ENCODE measurements around the gene L1TD1. TPM values are rescaled to one million over a fixed set of nuclear protein-coding genes. Genes with fewer than 3 reads are reported as not detected.
A peak's percentile ranks its signal among the peaks of the same experiment; 100 is the strongest.

L1TD1 gene
- total and polyA plus RNA-seq, 2 of the 13 experiments (the other 11 are each of a cell fraction or from before 2014, with no cell fraction given) = not detected

DNA sequence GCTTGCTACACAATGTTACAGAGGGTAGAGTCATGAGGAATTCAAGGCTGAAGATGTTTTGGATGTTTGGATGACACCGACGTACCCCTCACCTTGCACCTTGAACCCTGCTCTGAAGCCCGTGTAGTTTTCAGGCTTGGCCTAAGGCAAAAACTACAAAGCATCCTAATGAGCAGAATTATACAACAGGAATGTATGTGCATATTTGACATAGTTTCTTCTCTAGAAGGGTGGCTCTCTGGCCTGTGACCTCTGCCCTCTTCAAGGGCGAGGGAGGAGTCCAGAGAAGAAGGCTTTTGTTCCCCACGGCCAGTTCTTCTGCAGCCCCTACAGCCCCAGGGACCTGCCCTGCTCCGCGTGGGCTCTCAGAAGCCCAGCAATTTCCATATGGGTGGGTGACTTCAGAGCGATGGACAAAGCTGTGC, 43.3 kb downstream of the L1TD1 start (continued):
- no peak for TF ChIP-seq ZFP36 (IDR thresholded peaks at IDR 0.05; ENCODE audit: borderline replicate concordance, low read depth, low read length, partially characterized antibody)
- peak; percentile 69; the same call in 1 of the 2 replicates for TF ChIP-seq ZNF430 (CRISPR knock-in tag; IDR thresholded peaks at IDR 0.05)
- TF ChIP-seq XBP1 (CRISPR knock-in tag; IDR thresholded peaks at IDR 0.05) = no peak
- TF ChIP-seq, protein P1, sequence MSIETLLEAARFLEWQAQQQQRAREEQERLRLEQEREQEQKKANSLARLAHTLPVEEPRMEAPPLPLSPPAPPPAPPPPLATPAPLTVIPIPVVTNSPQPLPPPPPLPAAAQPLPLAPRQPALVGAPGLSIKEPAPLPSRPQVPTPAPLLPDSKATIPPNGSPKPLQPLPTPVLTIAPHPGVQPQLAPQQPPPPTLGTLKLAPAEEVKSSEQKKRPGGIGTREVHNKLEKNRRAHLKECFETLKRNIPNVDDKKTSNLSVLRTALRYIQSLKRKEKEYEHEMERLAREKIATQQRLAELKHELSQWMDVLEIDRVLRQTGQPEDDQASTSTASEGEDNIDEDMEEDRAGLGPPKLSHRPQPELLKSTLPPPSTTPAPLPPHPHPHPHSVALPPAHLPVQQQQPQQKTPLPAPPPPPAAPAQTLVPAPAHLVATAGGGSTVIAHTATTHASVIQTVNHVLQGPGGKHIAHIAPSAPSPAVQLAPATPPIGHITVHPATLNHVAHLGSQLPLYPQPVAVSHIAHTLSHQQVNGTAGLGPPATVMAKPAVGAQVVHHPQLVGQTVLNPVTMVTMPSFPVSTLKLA (IDR thresholded peaks at IDR 0.05) = no peak
- peak; percentile 76; the same call in 1 of the 2 replicates for TF ChIP-seq MEIS2 (CRISPR knock-in tag; IDR thresholded peaks at IDR 0.05)
- TF ChIP-seq, protein P2, sequence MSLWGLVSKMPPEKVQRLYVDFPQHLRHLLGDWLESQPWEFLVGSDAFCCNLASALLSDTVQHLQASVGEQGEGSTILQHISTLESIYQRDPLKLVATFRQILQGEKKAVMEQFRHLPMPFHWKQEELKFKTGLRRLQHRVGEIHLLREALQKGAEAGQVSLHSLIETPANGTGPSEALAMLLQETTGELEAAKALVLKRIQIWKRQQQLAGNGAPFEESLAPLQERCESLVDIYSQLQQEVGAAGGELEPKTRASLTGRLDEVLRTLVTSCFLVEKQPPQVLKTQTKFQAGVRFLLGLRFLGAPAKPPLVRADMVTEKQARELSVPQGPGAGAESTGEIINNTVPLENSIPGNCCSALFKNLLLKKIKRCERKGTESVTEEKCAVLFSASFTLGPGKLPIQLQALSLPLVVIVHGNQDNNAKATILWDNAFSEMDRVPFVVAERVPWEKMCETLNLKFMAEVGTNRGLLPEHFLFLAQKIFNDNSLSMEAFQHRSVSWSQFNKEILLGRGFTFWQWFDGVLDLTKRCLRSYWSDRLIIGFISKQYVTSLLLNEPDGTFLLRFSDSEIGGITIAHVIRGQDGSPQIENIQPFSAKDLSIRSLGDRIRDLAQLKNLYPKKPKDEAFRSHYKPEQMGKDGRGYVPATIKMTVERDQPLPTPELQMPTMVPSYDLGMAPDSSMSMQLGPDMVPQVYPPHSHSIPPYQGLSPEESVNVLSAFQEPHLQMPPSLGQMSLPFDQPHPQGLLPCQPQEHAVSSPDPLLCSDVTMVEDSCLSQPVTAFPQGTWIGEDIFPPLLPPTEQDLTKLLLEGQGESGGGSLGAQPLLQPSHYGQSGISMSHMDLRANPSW (CRISPR knock-in tag; IDR thresholded peaks at IDR 0.05; ENCODE audit: borderline replicate concordance) = 0 out of 2 replicates have a peak, but pooled peaks have one; percentile 69
- no peak for TF ChIP-seq ZBTB8A (CRISPR knock-in tag; IDR thresholded peaks at IDR 0.05; ENCODE audit: borderline replicate concordance, low read depth)
- TF ChIP-seq, protein P3, sequence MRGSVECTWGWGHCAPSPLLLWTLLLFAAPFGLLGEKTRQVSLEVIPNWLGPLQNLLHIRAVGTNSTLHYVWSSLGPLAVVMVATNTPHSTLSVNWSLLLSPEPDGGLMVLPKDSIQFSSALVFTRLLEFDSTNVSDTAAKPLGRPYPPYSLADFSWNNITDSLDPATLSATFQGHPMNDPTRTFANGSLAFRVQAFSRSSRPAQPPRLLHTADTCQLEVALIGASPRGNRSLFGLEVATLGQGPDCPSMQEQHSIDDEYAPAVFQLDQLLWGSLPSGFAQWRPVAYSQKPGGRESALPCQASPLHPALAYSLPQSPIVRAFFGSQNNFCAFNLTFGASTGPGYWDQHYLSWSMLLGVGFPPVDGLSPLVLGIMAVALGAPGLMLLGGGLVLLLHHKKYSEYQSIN (CRISPR knock-in tag; IDR thresholded peaks at IDR 0.05; ENCODE audit: borderline replicate concordance) = no peak
- TF ChIP-seq ETV6 (CRISPR knock-in tag; conservative IDR thresholded peaks at IDR 0.05) = no peak
- no peak for TF ChIP-seq MZF1 (CRISPR knock-in tag; IDR thresholded peaks at IDR 0.05; ENCODE audit: borderline replicate concordance)
- TF ChIP-seq, protein P4, sequence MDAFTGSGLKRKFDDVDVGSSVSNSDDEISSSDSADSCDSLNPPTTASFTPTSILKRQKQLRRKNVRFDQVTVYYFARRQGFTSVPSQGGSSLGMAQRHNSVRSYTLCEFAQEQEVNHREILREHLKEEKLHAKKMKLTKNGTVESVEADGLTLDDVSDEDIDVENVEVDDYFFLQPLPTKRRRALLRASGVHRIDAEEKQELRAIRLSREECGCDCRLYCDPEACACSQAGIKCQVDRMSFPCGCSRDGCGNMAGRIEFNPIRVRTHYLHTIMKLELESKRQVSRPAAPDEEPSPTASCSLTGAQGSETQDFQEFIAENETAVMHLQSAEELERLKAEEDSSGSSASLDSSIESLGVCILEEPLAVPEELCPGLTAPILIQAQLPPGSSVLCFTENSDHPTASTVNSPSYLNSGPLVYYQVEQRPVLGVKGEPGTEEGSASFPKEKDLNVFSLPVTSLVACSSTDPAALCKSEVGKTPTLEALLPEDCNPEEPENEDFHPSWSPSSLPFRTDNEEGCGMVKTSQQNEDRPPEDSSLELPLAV (CRISPR knock-in tag; conservative IDR thresholded peaks at IDR 0.05; ENCODE audit: low read depth) = no peak
- TF ChIP-seq, protein P5, sequence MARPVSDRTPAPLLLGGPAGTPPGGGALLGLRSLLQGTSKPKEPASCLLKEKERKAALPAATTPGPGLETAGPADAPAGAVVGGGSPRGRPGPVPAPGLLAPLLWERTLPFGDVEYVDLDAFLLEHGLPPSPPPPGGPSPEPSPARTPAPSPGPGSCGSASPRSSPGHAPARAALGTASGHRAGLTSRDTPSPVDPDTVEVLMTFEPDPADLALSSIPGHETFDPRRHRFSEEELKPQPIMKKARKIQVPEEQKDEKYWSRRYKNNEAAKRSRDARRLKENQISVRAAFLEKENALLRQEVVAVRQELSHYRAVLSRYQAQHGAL (CRISPR knock-in tag; IDR thresholded peaks at IDR 0.05; ENCODE audit: not compliant biosample characterization) = no peak
- no peak for TF ChIP-seq KLF6 (CRISPR knock-in tag; IDR thresholded peaks at IDR 0.05)
- peak; percentile 81 for TF ChIP-seq JUN (CRISPR knock-in tag; IDR thresholded peaks at IDR 0.05)
- no peak for TF ChIP-seq MEF2D (CRISPR knock-in tag; IDR thresholded peaks at IDR 0.05)
- no peak for TF ChIP-seq ZNF567 (CRISPR knock-in tag; IDR thresholded peaks at IDR 0.05; ENCODE audit: borderline replicate concordance)
- TF ChIP-seq, protein P6, sequence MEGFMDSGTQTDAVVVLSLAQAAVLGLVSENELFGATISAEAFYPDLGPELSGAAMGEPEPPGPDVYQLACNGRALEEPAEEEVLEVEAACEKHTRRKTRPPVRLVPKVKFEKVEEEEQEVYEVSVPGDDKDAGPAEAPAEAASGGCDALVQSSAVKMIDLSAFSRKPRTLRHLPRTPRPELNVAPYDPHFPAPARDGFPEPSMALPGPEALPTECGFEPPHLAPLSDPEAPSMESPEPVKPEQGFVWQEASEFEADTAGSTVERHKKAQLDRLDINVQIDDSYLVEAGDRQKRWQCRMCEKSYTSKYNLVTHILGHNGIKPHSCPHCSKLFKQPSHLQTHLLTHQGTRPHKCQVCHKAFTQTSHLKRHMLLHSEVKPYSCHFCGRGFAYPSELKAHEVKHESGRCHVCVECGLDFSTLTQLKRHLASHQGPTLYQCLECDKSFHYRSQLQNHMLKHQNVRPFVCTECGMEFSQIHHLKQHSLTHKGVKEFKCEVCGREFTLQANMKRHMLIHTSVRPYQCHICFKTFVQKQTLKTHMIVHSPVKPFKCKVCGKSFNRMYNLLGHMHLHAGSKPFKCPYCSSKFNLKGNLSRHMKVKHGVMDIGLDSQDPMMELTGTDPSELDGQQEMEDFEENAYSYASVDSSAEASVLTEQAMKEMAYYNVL (CRISPR knock-in tag; IDR thresholded peaks at IDR 0.05; ENCODE audit: borderline replicate concordance) = peak; percentile 25; the same call in 1 of the 2 replicates
- no peak for TF ChIP-seq HNRNPL (IDR thresholded peaks at IDR 0.05; ENCODE audit: low read depth, low read length)
- TF ChIP-seq GATAD2A (CRISPR knock-in tag; IDR thresholded peaks at IDR 0.05) = peak; percentile 86
- TF ChIP-seq CEBPG (CRISPR knock-in tag; IDR thresholded peaks at IDR 0.05) = peak; percentile 73
